Measurements from ENCODE around the gene THEMIS2. TPM values are rescaled to one million over a fixed set of nuclear protein-coding genes. Genes with fewer than 3 reads are reported as not detected.
"Not testable (repeated sequence)": the region's sequence is repeated elsewhere in the genome, so short reads cannot be mapped to it uniquely, and the experiment has no call there.

The THEMIS2 gene
- total and polyA plus RNA-seq, 3 experiments from 2014 or later = 12.4 to 63.3 (median 15.6) TPM

DNA sequence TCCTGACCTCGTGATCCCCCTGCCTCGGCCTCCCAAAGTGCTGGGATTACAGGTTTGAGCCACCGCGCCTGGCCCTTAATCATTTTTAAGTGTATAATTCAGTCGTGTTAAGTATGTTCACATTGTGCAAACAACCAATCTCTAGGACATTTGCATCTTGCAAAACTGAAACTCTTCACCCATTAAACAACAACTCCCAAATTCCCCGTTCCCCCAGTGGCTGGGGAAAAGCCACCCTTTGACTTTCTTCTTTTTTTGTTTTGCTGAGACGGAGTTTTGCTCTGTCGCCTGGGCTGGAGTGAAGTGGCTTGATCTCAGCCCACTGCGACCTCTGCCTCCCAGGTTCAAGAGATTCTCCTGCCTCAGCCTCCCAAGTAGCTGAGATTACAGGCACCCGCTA is 6.5 kb upstream of the THEMIS2 start:
- no peaks in the 10 kb centered on the region for H3K9me3 ChIP-seq (ENCODE audit: low read length)
- peak in 1 of 5 donors; percentile 10 for DNase-seq
- Mint-ChIP-seq H3K27ac (peak overlapping the region in 2 of 8 donors; percentile 3 to 87), H3K9me3 (no peaks in the 10 kb centered on the region), H3K4me1 (peaks cover 32 to 45% (median 38%) of the 10 kb centered on the region in 3 donors), H3K4me3 (no peak overlapping the region), H3K36me3 (no peaks in the 10 kb centered on the region), H3K27me3 (no peaks in the 10 kb centered on the region)
- no peaks in the 10 kb centered on the region for H3K27me3 ChIP-seq (ENCODE audit: insufficient read depth, low read length, poor library complexity, severe bottlenecking)
- H3K4me3 ChIP-seq (ENCODE audit: low read length) = no peak overlapping the region
- no peak overlapping the region for H3K27ac ChIP-seq (ENCODE audit: low read depth, low read length)
- CTCF ChIA-PET = interaction anchor here (1.4 kb wide), 1 partner anchor 75 kb away, joined by 3 read pairs; no protein-coding TSS in a partner anchor
- H3K4me1 ChIP-seq (ENCODE audit: insufficient read depth, low read length) = peaks cover 43% of the 10 kb centered on the region
- POLR2A ChIA-PET = no interaction called here
- no peaks in the 10 kb centered on the region for H3K36me3 ChIP-seq (ENCODE audit: insufficient read depth, low read length)

DNA sequence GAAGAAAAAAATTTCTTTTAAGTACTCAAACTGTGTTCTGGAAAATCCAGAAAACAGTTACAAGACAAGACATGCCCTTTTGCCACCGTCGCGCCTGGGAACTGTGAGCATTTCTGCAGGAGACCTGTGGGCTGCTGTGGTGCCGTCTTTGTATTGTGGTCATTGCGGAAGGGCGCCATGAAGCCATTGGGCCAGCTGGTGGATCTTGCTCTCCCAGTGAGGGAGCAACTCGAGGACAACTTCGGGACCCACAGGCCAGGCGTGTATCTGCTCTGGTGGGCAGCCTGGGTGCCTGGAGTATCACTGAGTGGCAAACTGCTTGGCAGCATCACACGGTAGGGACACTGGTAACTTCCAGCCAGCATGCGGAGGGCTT is 3.8 kb upstream of the THEMIS2 start:
- H3K27ac Mint-ChIP-seq = peak overlapping the region; percentile 74 to 99 (median 95)

DNA sequence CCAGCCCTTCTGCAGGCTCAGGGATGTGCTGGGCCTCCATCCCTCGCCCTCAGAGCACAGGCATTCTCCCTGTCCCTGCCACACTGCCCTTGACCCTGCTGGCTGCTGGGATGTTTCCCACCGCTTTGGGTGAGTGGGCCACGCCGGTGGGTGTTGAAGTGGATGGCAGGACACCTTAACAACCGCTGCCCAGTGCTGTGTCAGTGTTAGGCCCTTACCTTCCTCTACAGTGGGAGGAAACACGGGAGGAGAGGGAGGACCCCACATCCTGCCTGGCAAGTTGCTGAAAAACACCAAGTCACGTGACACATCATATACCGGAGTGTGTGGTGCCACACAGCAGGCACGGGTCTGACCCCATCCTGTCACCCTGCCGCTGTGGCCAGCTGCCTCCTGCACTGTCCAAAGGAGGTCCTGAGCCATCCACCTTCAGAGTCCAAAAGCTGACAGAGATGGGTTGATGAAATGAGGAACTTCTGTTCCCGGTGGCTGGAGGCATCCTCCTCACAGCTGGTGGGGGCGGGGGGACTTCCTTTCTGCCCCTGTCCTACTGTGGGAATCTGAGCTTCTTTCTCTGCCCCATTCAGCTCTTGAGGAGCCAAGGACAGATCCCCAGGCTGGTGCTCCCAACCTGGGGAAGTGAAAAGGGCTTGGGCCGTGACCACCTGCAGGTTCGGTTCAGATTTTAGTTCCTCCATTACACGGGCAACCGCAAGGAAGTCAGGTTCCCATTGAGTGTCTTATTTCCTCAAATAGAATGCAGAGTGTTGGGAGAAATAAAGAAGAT is 3.2 kb upstream of the THEMIS2 start:
- Histone ChIP-seq H3K4me1 (ENCODE audit: insufficient read depth, low read length) (peaks cover 48% of the 10 kb centered on the region), H3K4me3 (ENCODE audit: low read length) (peak overlapping the region; percentile 56), H3K36me3 (ENCODE audit: insufficient read depth, low read length) (no peaks in the 10 kb centered on the region), H3K27me3 (ENCODE audit: insufficient read depth, low read length, poor library complexity, severe bottlenecking) (no peaks in the 10 kb centered on the region), H3K27ac (ENCODE audit: low read depth, low read length) (peak overlapping the region; percentile 70), H3K9me3 (ENCODE audit: low read length) (no peaks in the 10 kb centered on the region)
- peaks cover 39 to 50% (median 43%) of the 10 kb centered on the region in 3 donors for H3K4me1 Mint-ChIP-seq
- POLR2A ChIA-PET = interaction anchor here (0.6 kb wide), 1 partner anchor 124 kb away, joined by 6 read pairs; no protein-coding TSS in a partner anchor
- H3K4me3 Mint-ChIP-seq = peak overlapping the region; percentile 31 to 90 (median 80)
- H3K27ac Mint-ChIP-seq = peak overlapping the region; percentile 74 to 99 (median 95)
- CTCF ChIA-PET = interaction anchor here (0.9 kb wide), 1 partner anchor 11 kb away, joined by 4 read pairs; no protein-coding TSS in a partner anchor
- peaks cover 0 to 6% (median 0%) of the 10 kb centered on the region in 3 donors for H3K36me3 Mint-ChIP-seq
- H3K9me3 Mint-ChIP-seq = no peaks in the 10 kb centered on the region
- no peaks in the 10 kb centered on the region for H3K27me3 Mint-ChIP-seq
- peak; percentile 45 to 83 (median 74) for DNase-seq

More for the DNA sequence above, 3.8 kb upstream of the THEMIS2 start:
- Histone ChIP-seq H3K27ac (ENCODE audit: low read depth, low read length) (peak overlapping the region; percentile 70), H3K27me3 (ENCODE audit: insufficient read depth, low read length, poor library complexity, severe bottlenecking) (no peaks in the 10 kb centered on the region), H3K9me3 (ENCODE audit: low read length) (no peaks in the 10 kb centered on the region), H3K4me1 (ENCODE audit: insufficient read depth, low read length) (peaks cover 48% of the 10 kb centered on the region), H3K36me3 (ENCODE audit: insufficient read depth, low read length) (no peaks in the 10 kb centered on the region), H3K4me3 (ENCODE audit: low read length) (peak overlapping the region; percentile 56)
- Mint-ChIP-seq H3K4me1 (peaks cover 40 to 50% (median 43%) of the 10 kb centered on the region in 3 donors), H3K36me3 (peaks cover 0 to 6% (median 0%) of the 10 kb centered on the region in 3 donors), H3K9me3 (no peaks in the 10 kb centered on the region), H3K27me3 (no peaks in the 10 kb centered on the region), H3K4me3 (peak overlapping the region; percentile 31 to 84 (median 80))
- ChIA-PET CTCF (interaction anchor here (0.7 kb wide), 1 partner anchor 388 kb away, joined by 3 read pairs; no protein-coding TSS in a partner anchor), POLR2A (no interaction called here)
- DNase-seq = no peak

DNA sequence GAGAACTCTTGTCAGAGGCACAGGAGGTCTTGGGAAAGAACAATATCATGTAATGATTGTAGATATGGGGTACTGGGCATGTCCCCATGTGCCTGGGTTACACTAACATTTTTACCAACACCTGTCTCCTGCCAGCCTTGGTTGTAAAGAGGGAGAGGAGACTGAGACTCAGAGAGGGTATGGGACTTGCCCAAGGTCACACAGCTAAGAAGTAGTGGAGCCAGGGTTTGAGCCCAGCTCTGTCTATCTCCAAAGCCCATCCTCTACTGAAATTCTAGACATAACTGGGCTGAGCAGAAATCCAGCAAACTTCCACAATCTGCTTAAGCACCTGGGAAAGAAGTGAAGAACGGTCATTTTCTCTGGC is 2.6 kb upstream of the THEMIS2 start:
- H3K27me3 Mint-ChIP-seq = no peaks in the 10 kb centered on the region
- peak overlapping the region; percentile 31 to 90 (median 80) for H3K4me3 Mint-ChIP-seq

DNA sequence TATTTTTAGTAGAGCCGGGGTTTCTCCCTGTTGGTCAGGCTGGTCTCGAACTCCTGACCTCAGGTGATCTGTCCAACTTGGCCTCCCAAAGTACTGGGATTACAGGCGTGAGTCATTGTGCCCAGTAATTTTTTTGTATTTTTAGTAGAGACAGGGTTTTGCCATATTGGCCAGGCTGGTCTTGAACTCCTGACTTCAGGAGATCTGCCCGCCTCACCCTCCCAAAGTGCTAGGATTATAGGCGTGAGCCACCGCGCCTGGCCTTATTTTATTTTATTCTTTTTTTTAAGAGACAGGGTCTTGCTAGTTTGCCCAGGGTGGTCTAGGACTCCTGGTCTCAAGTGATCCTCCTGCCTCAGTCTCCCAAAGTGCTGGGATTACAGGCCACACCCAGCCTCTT is 1.3 kb upstream of the THEMIS2 start:
- H3K27ac ChIP-seq (ENCODE audit: low read depth, low read length); H3K9me3 ChIP-seq (ENCODE audit: low read length); H3K9me3 Mint-ChIP-seq; H3K36me3 ChIP-seq (ENCODE audit: insufficient read depth, low read length); CTCF ChIA-PET; POLR2A ChIA-PET; H3K27me3 ChIP-seq (ENCODE audit: insufficient read depth, low read length, poor library complexity, severe bottlenecking); H3K27me3 Mint-ChIP-seq; H3K4me3 ChIP-seq (ENCODE audit: low read length); H3K36me3 Mint-ChIP-seq; DNase-seq: not testable (repeated sequence)
- H3K4me1 ChIP-seq (ENCODE audit: insufficient read depth, low read length) = peaks cover 48% of the 10 kb centered on the region
- H3K4me1 Mint-ChIP-seq = peaks cover 40 to 57% (median 45%) of the 10 kb centered on the region in 3 donors
- H3K4me3 Mint-ChIP-seq = peak overlapping the region in 4 of 7 donors; percentile 75 to 86 (median 80)
- peak overlapping the region in 3 of 8 donors; percentile 24 to 42 (median 38) for H3K27ac Mint-ChIP-seq

More for the DNA sequence above, 2.6 kb upstream of the THEMIS2 start:
- Histone ChIP-seq H3K9me3 (ENCODE audit: low read length) (no peaks in the 10 kb centered on the region), H3K27ac (ENCODE audit: low read depth, low read length) (peak overlapping the region; percentile 70), H3K4me3 (ENCODE audit: low read length) (peak overlapping the region; percentile 56), H3K36me3 (ENCODE audit: insufficient read depth, low read length) (no peaks in the 10 kb centered on the region), H3K4me1 (ENCODE audit: insufficient read depth, low read length) (peaks cover 46% of the 10 kb centered on the region), H3K27me3 (ENCODE audit: insufficient read depth, low read length, poor library complexity, severe bottlenecking) (no peaks in the 10 kb centered on the region)
- Mint-ChIP-seq H3K4me1 (peaks cover 36 to 48% (median 43%) of the 10 kb centered on the region in 3 donors), H3K36me3 (peaks cover 0 to 6% (median 0%) of the 10 kb centered on the region in 3 donors), H3K27ac (peak overlapping the region; percentile 74 to 99 (median 95)), H3K9me3 (no peaks in the 10 kb centered on the region)
- peak in 1 of 5 donors; percentile 30 for DNase-seq
- ChIA-PET POLR2A (interaction anchor here (0.6 kb wide), 1 partner anchor 123 kb away, joined by 6 read pairs; no protein-coding TSS in a partner anchor), CTCF (interaction anchor here (0.9 kb wide), 1 partner anchor 12 kb away, joined by 4 read pairs; no protein-coding TSS in a partner anchor)

DNA sequence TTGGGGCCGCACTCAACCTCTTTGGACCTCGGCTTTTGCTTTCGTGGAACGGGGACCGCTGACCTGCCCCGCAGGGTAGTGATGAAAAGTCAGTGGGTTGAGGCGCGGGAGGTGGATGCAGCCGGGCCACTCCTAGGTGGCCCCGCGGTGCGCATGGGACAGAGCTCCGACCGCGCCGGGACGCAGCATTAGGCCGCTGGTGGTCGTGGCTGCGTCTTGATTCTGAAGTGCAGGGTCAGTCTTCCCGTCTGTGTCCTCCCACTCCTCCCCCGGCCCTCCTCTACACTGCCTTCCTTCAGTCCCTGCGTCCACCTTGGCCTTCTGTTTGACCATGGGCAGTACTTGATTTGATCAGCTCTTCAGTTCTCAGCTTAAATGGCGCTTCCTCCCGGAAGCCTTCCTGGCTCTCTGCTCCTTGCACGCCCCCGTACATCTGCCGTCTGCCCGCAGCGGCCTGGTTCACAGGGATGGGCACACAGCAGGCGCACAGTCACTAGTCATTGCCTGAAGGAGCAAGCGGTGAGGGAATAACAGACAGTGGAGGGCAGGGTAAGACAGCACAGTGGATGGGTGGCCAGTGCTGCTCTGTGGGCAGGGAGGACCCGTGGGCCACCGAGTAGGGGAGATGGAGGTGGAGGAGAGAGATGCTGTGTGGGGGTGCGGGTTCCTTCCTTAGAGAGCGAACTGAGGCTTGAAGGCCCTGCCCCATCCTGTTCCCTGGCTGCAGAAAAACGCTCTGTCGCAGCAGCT is 633 bp downstream of the THEMIS2 start:
- Mint-ChIP-seq H3K4me3 (peak overlapping the region; percentile 86 to 100 (median 98)), H3K27ac (peak overlapping the region; percentile 15 to 97 (median 93)), H3K36me3 (peaks cover 0 to 21% (median 0%) of the 10 kb centered on the region in 3 donors), H3K9me3 (no peaks in the 10 kb centered on the region), H3K4me1 (peaks cover 35 to 62% (median 46%) of the 10 kb centered on the region in 3 donors), H3K27me3 (no peaks in the 10 kb centered on the region)
- Histone ChIP-seq H3K36me3 (ENCODE audit: insufficient read depth, low read length) (peaks cover 8% of the 10 kb centered on the region), H3K4me3 (ENCODE audit: low read length) (peak overlapping the region; percentile 95), H3K9me3 (ENCODE audit: low read length) (no peaks in the 10 kb centered on the region), H3K27me3 (ENCODE audit: insufficient read depth, low read length, poor library complexity, severe bottlenecking) (no peaks in the 10 kb centered on the region), H3K27ac (ENCODE audit: low read depth, low read length) (peak overlapping the region; percentile 74), H3K4me1 (ENCODE audit: insufficient read depth, low read length) (peaks cover 52% of the 10 kb centered on the region)
- ChIA-PET POLR2A (interaction anchor here (1.0 kb wide), 1 partner anchor 14 kb away, joined by 4 read pairs; no protein-coding TSS in a partner anchor), CTCF (interaction anchor here (1.6 kb wide), 1 partner anchor 106 kb away, joined by 3 read pairs; no protein-coding TSS in a partner anchor)
- DNase-seq = peak in 1 of 5 donors; percentile 39

DNA sequence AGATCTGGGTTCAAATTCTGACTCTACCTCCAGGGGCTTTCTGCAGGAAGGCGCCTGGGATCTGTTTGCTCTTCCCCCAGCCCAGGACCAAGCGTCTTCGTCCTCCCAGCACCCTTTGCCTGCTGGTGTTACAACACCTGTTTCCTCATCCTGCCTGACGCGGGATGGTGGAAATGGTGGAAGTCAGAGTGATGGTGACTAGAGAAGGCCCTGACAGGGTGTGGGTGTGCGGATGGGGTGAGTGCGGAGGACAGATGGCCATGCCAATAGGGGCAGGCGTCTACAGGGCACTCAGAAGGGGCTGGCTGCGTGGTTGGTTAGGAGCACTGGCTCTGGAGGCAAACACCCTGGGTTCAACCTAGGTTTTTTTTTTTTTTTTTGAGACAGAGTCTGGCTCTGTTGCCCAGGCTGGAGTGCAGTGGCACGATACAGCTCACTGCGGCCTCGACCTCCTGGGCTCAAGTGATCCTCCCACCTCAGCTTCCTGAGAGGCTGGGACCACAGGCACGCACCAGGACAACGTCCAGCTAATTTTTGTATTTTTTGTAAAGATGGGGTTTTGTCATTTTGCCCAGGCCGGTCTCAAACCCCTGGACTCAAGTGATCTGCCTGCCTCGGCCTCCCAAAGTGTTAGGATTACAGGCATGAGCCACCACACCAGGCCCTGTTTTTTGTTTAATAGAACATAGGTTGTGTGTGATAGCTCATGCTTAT is 1.5 kb downstream of the THEMIS2 start:
- peak overlapping the region in 6 of 8 donors; percentile 68 to 97 (median 92) for H3K27ac Mint-ChIP-seq
- Histone ChIP-seq H3K9me3 (ENCODE audit: low read length) (no peaks in the 10 kb centered on the region), H3K27ac (ENCODE audit: low read depth, low read length) (peak overlapping the region; percentile 74), H3K27me3 (ENCODE audit: insufficient read depth, low read length, poor library complexity, severe bottlenecking) (no peaks in the 10 kb centered on the region), H3K4me1 (ENCODE audit: insufficient read depth, low read length) (peaks cover 44% of the 10 kb centered on the region), H3K36me3 (ENCODE audit: insufficient read depth, low read length) (peaks cover 13% of the 10 kb centered on the region), H3K4me3 (ENCODE audit: low read length) (peak overlapping the region; percentile 95)
- H3K4me3 Mint-ChIP-seq = peak overlapping the region; percentile 86 to 100 (median 98)
- DNase-seq = peak in 1 of 5 donors; percentile 23
- no peaks in the 10 kb centered on the region for H3K9me3 Mint-ChIP-seq
- ChIA-PET POLR2A (interaction anchor here (0.5 kb wide), 1 partner anchor 326 kb away, joined by 3 read pairs; no protein-coding TSS in a partner anchor), CTCF (interaction anchor here (1.6 kb wide), 1 partner anchor 106 kb away, joined by 3 read pairs; no protein-coding TSS in a partner anchor)
- H3K27me3 Mint-ChIP-seq = no peaks in the 10 kb centered on the region
- H3K4me1 Mint-ChIP-seq = peaks cover 33 to 63% (median 44%) of the 10 kb centered on the region in 3 donors
- peaks cover 0 to 30% (median 3%) of the 10 kb centered on the region in 3 donors for H3K36me3 Mint-ChIP-seq

Data from CD8-positive, alpha-beta memory T cell (primary cell).